WTC11 (cell line): Measurements from ENCODE around the gene HOXD8.

Experiments
- CTCF ChIP-seq: fragments of 200-600 bp; IDR thresholded peaks from 2 replicates; pipeline ENCODE4 v1.8.0; 2022; ENCODE audit warnings: antibody characterized with exemption
- JAZF1 ChIP-seq: fragments of 250-450 bp; sonication (Bioruptor Pico); IDR thresholded peaks from 2 replicates; pipeline ENCODE4 v1.9.0; 2021; ENCODE audit warnings: moderate library complexity, mild to moderate bottlenecking, inconsistent platforms
- NFYB ChIP-seq: sonication (generic); formaldehyde crosslinking; conservative IDR thresholded peaks from 2 replicates; pipeline ENCODE4 v1.8.0; 2022; ENCODE audit warnings: low read depth, missing genetic modification reagents
- RELA ChIP-seq: sonication (generic); formaldehyde crosslinking; IDR thresholded peaks from 2 replicates; pipeline ENCODE4 v1.8.1; 2022; ENCODE audit warnings: missing genetic modification reagents, mild to moderate bottlenecking, borderline replicate concordance
- ZNF423 ChIP-seq: fragments of 250-450 bp; sonication (Bioruptor Pico); IDR thresholded peaks from 2 replicates; pipeline ENCODE4 v2.1.2; 2022; ENCODE audit warnings: mild to moderate bottlenecking, moderate library complexity
- ZNF425 ChIP-seq: fragments of 250-450 bp; sonication (Bioruptor Pico); conservative IDR thresholded peaks from 2 replicates; pipeline ENCODE4 v1.9.0; 2021; ENCODE audit warnings: mild to moderate bottlenecking

- TF ChIP-seq CTCF (no peak), ZNF423 (CRISPR knock-in tag) (no peak), NFYB (CRISPR knock-in tag) (no peak), RELA (no peak), JAZF1 (CRISPR knock-in tag) (no peak), ZNF425 (CRISPR knock-in tag) (no peak)
Observed at GRCh38 chr2:176164201-176164600, 34.7 kb downstream of the HOXD8 start.
